HUDEP-2 (cell line): ENCODE measurements around the gene PTPRN.
A peak's percentile ranks its signal among the peaks of the same experiment; 100 is the strongest.
"Not testable (repeated sequence)": the region's sequence is repeated elsewhere in the genome, so short reads cannot be mapped to it uniquely, and the experiment has no call there.

Experiments used
- DNase-seq, 76 experiments: peaks; one replicate each; lab custom pipeline; 2025; ENCODE audit not compliant: unreplicated experiment in 76 of 76; lab: John Stamatoyannopoulos, UW

PTPRN gene

GRCh38 chr2:219309278-219309677 is at the start of gene PTPRN:
Gene PTPRN, minus strand, starts transcription at chr2:219309401. Its CDS starts 69 bp downstream, at chr2:219309332.
- DNase-seq = no peak

GRCh38 chr2:219358170-219359075 is 49.2 kb upstream of the PTPRN start:
- no peak for DNase-seq

GRCh38 chr2:219356834-219357233 is 47.6 kb upstream of the PTPRN start:
- DNase-seq = no peak

GRCh38 chr2:219354582-219354981 is 45.4 kb upstream of the PTPRN start:
- no peak for DNase-seq

GRCh38 chr2:219353129-219353528 is 43.9 kb upstream of the PTPRN start:
- no peak for DNase-seq

- DNase-seq = peak in 56 of 76 experiments; percentile 4 to 74 (median 38)
These were observed 43.3 kb upstream of the PTPRN start for GRCh38 chr2:219352448-219353023.

- no peak for DNase-seq
These were observed 41.6 kb upstream of the PTPRN start for GRCh38 chr2:219350710-219351221.

- no peak for DNase-seq
These were observed 41.0 kb upstream of the PTPRN start for GRCh38 chr2:219350215-219350614.

- DNase-seq = peak in 1 of 76 experiments; percentile 5
These were observed 35.7 kb upstream of the PTPRN start for GRCh38 chr2:219344751-219345430.

GRCh38 chr2:219335373-219335786 is 26.2 kb upstream of the PTPRN start:
- no peak for DNase-seq

GRCh38 chr2:219334076-219334475 is 24.9 kb upstream of the PTPRN start:
- no peak for DNase-seq

- no peak for DNase-seq
These were observed 23.3 kb upstream of the PTPRN start, which contains the start of gene RESP18 for GRCh38 chr2:219332542-219332941. Gene RESP18, minus strand, starts transcription at chr2:219332744.

GRCh38 chr2:219331560-219332213 is 22.5 kb upstream of the PTPRN start:
- DNase-seq = peak in 29 of 76 experiments; percentile 1 to 42 (median 11)

- no peak for DNase-seq
These were observed 18.5 kb upstream of the PTPRN start for GRCh38 chr2:219327719-219328118.

- DNase-seq = no peak
These were observed 16.6 kb upstream of the PTPRN start for GRCh38 chr2:219325657-219326315.

GRCh38 chr2:219325136-219325535 is 15.9 kb upstream of the PTPRN start:
- DNase-seq = no peak

- DNase-seq = no peak
These were observed 14.2 kb upstream of the PTPRN start for GRCh38 chr2:219323434-219323833.

- no peak for DNase-seq
These were observed 5.7 kb upstream of the PTPRN start for GRCh38 chr2:219314804-219315468.

- DNase-seq = not testable (repeated sequence)
These were observed 3.6 kb upstream of the PTPRN start for GRCh38 chr2:219312683-219313263.
